ENCODE measurements around the gene SNN. TPM values are rescaled to one million over a fixed set of nuclear protein-coding genes. Genes with fewer than 3 reads are reported as not detected.

The SNN gene
- total RNA-seq, 1 donor from 2014 or later: 14.6 TPM

- H3K27ac ChIP-seq (ENCODE audit: low read depth, low read length): no peak overlapping the region
- no peaks in the 10 kb centered on the region for H3K9me3 ChIP-seq (ENCODE audit: control insufficient read depth in 3 of 3, low read length in 3 of 3)
- H3K27me3 ChIP-seq (ENCODE audit: control insufficient read depth in 3 of 3, insufficient read depth in 3 of 3, low read length in 3 of 3): no peaks in the 10 kb centered on the region
- peaks cover 0 to 3% (median 2%) of the 10 kb centered on the region in 3 donors for H3K4me1 ChIP-seq (ENCODE audit: control insufficient read depth in 3 of 3, insufficient read depth in 3 of 3, low read length in 3 of 3)
- H3K9ac ChIP-seq (ENCODE audit: low read depth in 1 of 3, low read length in 3 of 3): no peak overlapping the region
- H3K4me3 ChIP-seq (ENCODE audit: low read length in 3 of 3): no peak overlapping the region
- peaks cover 22 to 48% (median 45%) of the 10 kb centered on the region in 3 donors for H3K36me3 ChIP-seq (ENCODE audit: control insufficient read depth in 3 of 3, insufficient read depth in 3 of 3, low read length in 3 of 3)
Observed at GRCh38 chr16:11727796-11728543, 59.7 kb downstream of the SNN start.

Other genes with a start within 250 kb of the SNN start
- gene LITAF, start 81.5 kb upstream of the SNN start, total RNA-seq: 17.2 TPM
- 14.1 TPM for gene TXNDC11, start 74.4 kb downstream of the SNN start, total RNA-seq
- gene ZC3H7A, start 128.8 kb downstream of the SNN start, total RNA-seq: 33.9 TPM
- 75.2 TPM for gene RSL1D1, start 183.1 kb downstream of the SNN start, total RNA-seq
- 60.5 TPM for gene GSPT1, start 247.5 kb downstream of the SNN start, total RNA-seq

Data from skeletal muscle tissue (tissue), 4 donors.